Trophoblast cell (in vitro differentiated cells and primary cell): ENCODE data around the gene MEOX2.

ENCODE experiments used
- DNase-seq, 2 donors: peaks; one replicate each; pipeline ENCODE4 v3.0.0-alpha.2; 2016
- H2AFZ ChIP-seq: 2 replicates; pipeline ENCODE4 v1.6.1; 2013; ENCODE audit warnings: low read length, moderate library complexity, mild to moderate bottlenecking; ENCODE audit not compliant: insufficient read depth, poor library complexity
- H2AK5ac ChIP-seq: 2 replicates; pipeline ENCODE4 v1.6.1; 2013; ENCODE audit warnings: mild to moderate bottlenecking, low read length
- H2BK120ac ChIP-seq: 2 replicates; pipeline ENCODE4 v1.6.1; 2013; ENCODE audit warnings: low read length, mild to moderate bottlenecking, moderate library complexity; ENCODE audit not compliant: insufficient read depth, poor library complexity
- H2BK12ac ChIP-seq: 2 replicates; pipeline ENCODE4 v1.6.1; 2013; ENCODE audit warnings: mild to moderate bottlenecking, low read length, moderate library complexity
- H2BK5ac ChIP-seq: 2 replicates; pipeline ENCODE4 v1.6.1; 2013; ENCODE audit warnings: low read length, low read depth, moderate library complexity, mild to moderate bottlenecking; ENCODE audit not compliant: poor library complexity
- H3K14ac ChIP-seq: 2 replicates; pipeline ENCODE4 v1.6.1; 2013; ENCODE audit warnings: mild to moderate bottlenecking, low read length
- H3K18ac ChIP-seq: 2 replicates; pipeline ENCODE4 v1.6.1; 2013; ENCODE audit warnings: mild to moderate bottlenecking, low read length
- H3K23ac ChIP-seq: 2 replicates; pipeline ENCODE4 v1.6.1; 2013; ENCODE audit warnings: low read length
- H3K27ac ChIP-seq: 2 replicates; pipeline ENCODE4 v1.5.1; 2013; ENCODE audit warnings: low read depth, mild to moderate bottlenecking, inconsistent platforms, low read length, moderate library complexity
- H3K27me3 ChIP-seq: 2 replicates; pipeline ENCODE4 v1.6.1; 2013; ENCODE audit warnings: inconsistent platforms, mild to moderate bottlenecking, low read length, moderate library complexity; ENCODE audit not compliant: insufficient read depth
- H3K36me3 ChIP-seq, 2 experiments: 1 replicate in 1 of 2; 2 replicates in 1 of 2; pipeline ENCODE4 v1.6.1; 2013; ENCODE audit warnings: low read length in 2 of 2, mild to moderate bottlenecking in 2 of 2, moderate library complexity in 1 of 2; ENCODE audit not compliant: insufficient read depth in 2 of 2, control insufficient read depth in 1 of 2
- H3K4ac ChIP-seq: 2 replicates; pipeline ENCODE4 v1.6.1; 2013; ENCODE audit warnings: low read depth, mild to moderate bottlenecking, low read length, moderate library complexity
- H3K4me1 ChIP-seq, 2 experiments: 1 replicate in 1 of 2; 2 replicates in 1 of 2; pipeline ENCODE4 v1.6.1; 2013; ENCODE audit warnings: low read length in 2 of 2, mild to moderate bottlenecking in 2 of 2, moderate library complexity in 1 of 2; ENCODE audit not compliant: insufficient read depth in 2 of 2, control insufficient read depth in 1 of 2
- H3K4me2 ChIP-seq: 2 replicates; pipeline ENCODE4 v1.6.1; 2013; ENCODE audit warnings: inconsistent platforms, mild to moderate bottlenecking, low read length, moderate library complexity
- H3K4me3 ChIP-seq: 2 replicates; pipeline ENCODE4 v1.5.1; 2013; ENCODE audit warnings: mild to moderate bottlenecking, low read depth, low read length, inconsistent platforms
- H3K79me1 ChIP-seq: one replicate; pipeline ENCODE4 v1.6.1; 2013; ENCODE audit warnings: low read length
- H3K79me2 ChIP-seq: 2 replicates; pipeline ENCODE4 v1.6.1; 2013; ENCODE audit warnings: low read length, mild to moderate bottlenecking; ENCODE audit not compliant: control insufficient read depth, insufficient read depth, poor library complexity
- H3K9ac ChIP-seq: 2 replicates; pipeline ENCODE4 v1.6.1; 2013; ENCODE audit warnings: mild to moderate bottlenecking, low read length
- H3K9me3 ChIP-seq: 2 replicates; pipeline ENCODE4 v1.6.1; 2013; ENCODE audit warnings: low read depth, mild to moderate bottlenecking, control low read depth, inconsistent platforms, low read length; ENCODE audit not compliant: insufficient read depth
- H4K12ac ChIP-seq: 2 replicates; pipeline ENCODE4 v1.6.1; 2013; ENCODE audit warnings: low read depth, mild to moderate bottlenecking, low read length, moderate library complexity
- H4K8ac ChIP-seq: 2 replicates; pipeline ENCODE4 v1.6.1; 2013; ENCODE audit warnings: low read depth, mild to moderate bottlenecking, low read length, moderate library complexity
- H4K91ac ChIP-seq: one replicate; pipeline ENCODE4 v1.6.1; 2013; ENCODE audit warnings: low read depth, mild to moderate bottlenecking, low read length, moderate library complexity
- WGBS: extraction: QIAGEN DNeasy Blood & Tissue Kit; methylation state at CpG from one replicate; pipeline ENCODE4 v1.1.7; 2013; ENCODE audit warnings: missing lambda C conversion rate; ENCODE audit not compliant: insufficient read length, insufficient coverage; ENCODE audit errors: extremely low coverage; 5-methylcytosine and 5-hydroxymethylcytosine counted together

The MEOX2 gene

DNA sequence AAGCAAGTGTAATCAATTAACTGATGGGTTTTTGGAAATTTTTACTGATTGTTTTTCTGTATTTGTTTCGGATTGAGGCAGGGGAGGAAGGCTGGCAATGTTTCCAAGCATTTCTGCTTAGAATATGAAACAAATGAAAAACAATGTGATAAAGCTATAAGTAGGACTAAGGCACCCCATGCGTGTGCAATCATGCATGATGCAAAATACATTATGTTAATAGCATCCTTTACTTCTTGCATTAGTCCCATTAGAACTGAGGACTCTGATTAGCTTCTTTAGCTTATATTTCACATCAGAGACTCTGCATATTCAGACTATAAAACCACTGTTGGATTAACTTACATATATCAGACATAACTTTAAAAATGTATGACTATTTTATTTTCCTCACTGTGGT, 76.0 kb downstream of the MEOX2 start:
- DNase-seq, result no peak
- no peak overlapping the region for H3K4ac ChIP-seq

DNA sequence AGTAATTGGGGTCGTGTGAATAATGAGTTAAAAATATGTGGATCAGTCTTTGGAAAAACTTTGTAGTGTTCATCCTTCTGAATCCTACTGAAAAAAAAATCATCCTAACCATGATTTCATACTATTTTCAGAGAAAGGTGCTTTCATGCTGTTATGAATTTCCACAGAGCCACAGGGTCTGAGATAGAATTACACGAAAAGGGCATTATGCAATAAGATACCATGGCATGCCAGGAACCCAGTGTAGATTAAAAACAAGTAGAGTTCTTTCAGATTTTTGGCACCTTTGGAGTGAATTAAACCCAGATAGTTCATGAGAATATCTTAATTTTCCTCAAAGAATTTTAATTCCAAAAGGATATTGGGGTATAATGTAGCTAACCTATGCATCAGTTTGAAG, 77.2 kb downstream of the MEOX2 start:
- Histone ChIP-seq H3K4me1 (no peaks in the 10 kb centered on the region), H4K12ac (no peak overlapping the region), H4K91ac (no peak overlapping the region), H3K9ac (no peak overlapping the region), H3K23ac (no peak overlapping the region), H2BK120ac (no peak overlapping the region), H3K4me2 (no peak overlapping the region), H3K14ac (no peak overlapping the region), H2BK12ac (no peak overlapping the region), H3K4me3 (no peak overlapping the region), H3K18ac (no peak overlapping the region), H2AFZ (no peak overlapping the region), H2AK5ac (no peak overlapping the region), H3K27me3 (no peaks in the 10 kb centered on the region), H4K8ac (no peak overlapping the region), H3K4ac (no peak overlapping the region), H3K79me1 (no peaks in the 10 kb centered on the region), H3K79me2 (no peaks in the 10 kb centered on the region), H3K36me3 (no peaks in the 10 kb centered on the region), H2BK5ac (no peak overlapping the region), H3K27ac (no peak overlapping the region), H3K9me3 (no peaks in the 10 kb centered on the region)
- DNase-seq, result no peak
- 100% methylated on average over 1 of the region's 2 CpGs for WGBS

More for the DNA sequence above, 76.0 kb downstream of the MEOX2 start:
- Histone ChIP-seq H3K9me3 (no peaks in the 10 kb centered on the region), H3K9ac (no peak overlapping the region), H4K8ac (no peak overlapping the region), H3K4me3 (no peak overlapping the region), H3K27ac (no peak overlapping the region), H2BK12ac (no peak overlapping the region), H2AFZ (no peak overlapping the region), H2BK5ac (no peak overlapping the region), H3K4me2 (no peak overlapping the region), H4K91ac (no peak overlapping the region), H3K23ac (no peak overlapping the region), H3K4me1 (no peaks in the 10 kb centered on the region), H3K36me3 (no peaks in the 10 kb centered on the region), H2BK120ac (no peak overlapping the region), H2AK5ac (no peak overlapping the region), H4K12ac (no peak overlapping the region), H3K14ac (no peak overlapping the region), H3K18ac (no peak overlapping the region), H3K79me1 (no peaks in the 10 kb centered on the region), H3K79me2 (no peaks in the 10 kb centered on the region), H3K27me3 (no peaks in the 10 kb centered on the region)
- no CpG with 5 or more reads among the region's 2 CpGs for WGBS

DNA sequence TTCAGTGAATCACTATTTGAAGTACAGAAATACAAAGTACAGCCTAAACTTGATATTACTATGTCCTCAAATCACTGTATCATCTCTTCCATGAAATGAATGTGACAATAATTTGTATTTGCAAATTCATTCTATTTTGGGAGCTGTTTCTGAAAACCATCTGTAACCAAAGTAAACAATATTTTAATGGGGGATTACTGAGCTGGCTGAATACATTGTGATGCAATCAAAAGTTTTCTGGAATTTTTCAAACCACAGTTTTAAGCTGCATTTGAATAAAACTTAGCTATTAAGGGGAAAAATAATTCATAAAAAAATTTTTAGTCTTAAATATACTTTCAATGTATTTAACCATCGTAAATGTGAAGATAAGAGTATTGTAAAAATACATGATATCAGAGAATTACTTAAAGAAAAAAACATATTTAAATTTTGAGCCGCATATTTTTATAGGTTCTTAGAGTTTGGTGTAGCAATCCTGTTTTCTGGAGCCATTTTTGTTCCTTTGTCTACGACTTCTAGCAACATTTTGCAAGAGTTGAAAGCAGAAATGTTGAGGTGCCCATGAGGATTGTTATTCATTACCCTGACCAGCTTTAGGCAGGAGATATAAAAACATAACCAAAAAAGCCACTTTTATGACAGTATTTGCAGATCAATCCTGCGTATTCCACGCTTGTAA, 78.8 kb downstream of the MEOX2 start:
- H2BK5ac ChIP-seq, result no peak overlapping the region
- H3K18ac ChIP-seq, result no peak overlapping the region
- no peak overlapping the region for H3K14ac ChIP-seq
- H3K4me2 ChIP-seq, result no peak overlapping the region
- no peaks in the 10 kb centered on the region for H3K79me2 ChIP-seq
- no peak overlapping the region for H4K8ac ChIP-seq
- WGBS, result no CpG with 5 or more reads among the region's 5 CpGs
- H2AFZ ChIP-seq, result no peak overlapping the region
- H3K79me1 ChIP-seq, result no peaks in the 10 kb centered on the region
- no peak overlapping the region for H2BK120ac ChIP-seq
- no peak overlapping the region for H4K12ac ChIP-seq
- H2BK12ac ChIP-seq, result no peak overlapping the region
- no peak for DNase-seq
- no peak overlapping the region for H3K9ac ChIP-seq
- no peaks in the 10 kb centered on the region for H3K36me3 ChIP-seq
- no peaks in the 10 kb centered on the region for H3K4me1 ChIP-seq
- H2AK5ac ChIP-seq, result no peak overlapping the region
- no peak overlapping the region for H3K27ac ChIP-seq
- H3K9me3 ChIP-seq, result no peaks in the 10 kb centered on the region
- no peak overlapping the region for H4K91ac ChIP-seq
- H3K23ac ChIP-seq, result no peak overlapping the region
- no peak overlapping the region for H3K4ac ChIP-seq
- no peak overlapping the region for H3K4me3 ChIP-seq
- no peaks in the 10 kb centered on the region for H3K27me3 ChIP-seq

DNA sequence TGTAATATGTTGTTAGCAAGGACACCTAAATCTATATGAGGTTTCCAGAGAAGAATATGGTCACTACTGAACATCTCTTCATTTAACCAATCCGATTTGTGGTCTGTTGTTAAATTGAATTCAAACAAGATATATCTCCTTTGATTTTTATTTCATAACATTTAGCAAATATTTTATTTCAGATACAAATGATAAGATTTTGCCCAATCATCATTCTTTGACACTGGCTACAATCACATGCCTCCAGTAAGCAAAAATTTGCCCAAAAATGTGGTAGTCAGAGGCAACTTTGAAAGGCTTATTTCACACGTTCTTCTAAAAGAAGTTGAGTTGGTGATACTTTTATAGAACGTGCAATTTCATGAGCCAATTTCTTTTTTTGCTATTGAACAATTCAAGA, 79.9 kb downstream of the MEOX2 start:
- no peak overlapping the region for H3K27ac ChIP-seq
- no peak overlapping the region for H3K4me2 ChIP-seq
- no peak overlapping the region for H2BK120ac ChIP-seq
- H3K9me3 ChIP-seq, result no peaks in the 10 kb centered on the region
- no peak overlapping the region for H4K8ac ChIP-seq
- no peaks in the 10 kb centered on the region for H3K79me2 ChIP-seq
- WGBS, result no CpG with 5 or more reads among the region's 3 CpGs
- no peak overlapping the region for H2AK5ac ChIP-seq
- H3K79me1 ChIP-seq, result no peaks in the 10 kb centered on the region
- no peak overlapping the region for H2AFZ ChIP-seq
- no peak overlapping the region for H4K12ac ChIP-seq
- no peak overlapping the region for H2BK5ac ChIP-seq
- no peak overlapping the region for H3K4me3 ChIP-seq
- DNase-seq, result no peak
- no peaks in the 10 kb centered on the region for H3K27me3 ChIP-seq
- no peaks in the 10 kb centered on the region for H3K4me1 ChIP-seq
- no peak overlapping the region for H3K4ac ChIP-seq
- H3K36me3 ChIP-seq, result no peaks in the 10 kb centered on the region
- no peak overlapping the region for H3K9ac ChIP-seq
- no peak overlapping the region for H3K18ac ChIP-seq
- H3K14ac ChIP-seq, result no peak overlapping the region
- H2BK12ac ChIP-seq, result no peak overlapping the region
- no peak overlapping the region for H4K91ac ChIP-seq
- no peak overlapping the region for H3K23ac ChIP-seq
